Measurements from ENCODE around the gene CADM2. TPM values are rescaled to one million over a fixed set of nuclear protein-coding genes. Genes with fewer than 3 reads are reported as not detected.

Gene CADM2
- total RNA-seq, 4 donors from 2014 or later: 0.13 to 4.3 (median 4.1) TPM

DNA sequence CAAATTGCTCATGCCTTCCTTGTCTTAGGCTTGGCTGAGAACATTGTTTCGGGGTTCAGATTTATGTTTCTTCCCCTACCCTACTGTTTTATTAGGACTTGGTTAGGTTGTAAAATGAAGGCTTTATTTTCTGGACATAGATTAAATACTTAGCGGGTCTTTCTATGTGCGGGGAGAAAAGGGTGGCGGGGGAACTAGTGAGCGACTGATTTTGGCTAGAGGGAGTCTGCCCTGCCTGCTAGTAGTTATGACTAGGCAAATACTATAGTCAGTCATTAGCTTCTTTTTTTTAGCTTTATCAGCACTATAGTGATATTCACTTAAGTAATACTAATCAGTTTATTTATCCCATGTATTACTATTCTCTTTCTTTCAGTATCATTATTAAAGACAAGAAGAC, 3.6 kb downstream of the CADM2 start:
- no peak overlapping the region for H3K4me3 ChIP-seq (replicated peaks in 1 of 3)
- no peak for TF ChIP-seq POLR2A (IDR thresholded peaks at IDR 0.05)
- TF ChIP-seq, protein P1, sequence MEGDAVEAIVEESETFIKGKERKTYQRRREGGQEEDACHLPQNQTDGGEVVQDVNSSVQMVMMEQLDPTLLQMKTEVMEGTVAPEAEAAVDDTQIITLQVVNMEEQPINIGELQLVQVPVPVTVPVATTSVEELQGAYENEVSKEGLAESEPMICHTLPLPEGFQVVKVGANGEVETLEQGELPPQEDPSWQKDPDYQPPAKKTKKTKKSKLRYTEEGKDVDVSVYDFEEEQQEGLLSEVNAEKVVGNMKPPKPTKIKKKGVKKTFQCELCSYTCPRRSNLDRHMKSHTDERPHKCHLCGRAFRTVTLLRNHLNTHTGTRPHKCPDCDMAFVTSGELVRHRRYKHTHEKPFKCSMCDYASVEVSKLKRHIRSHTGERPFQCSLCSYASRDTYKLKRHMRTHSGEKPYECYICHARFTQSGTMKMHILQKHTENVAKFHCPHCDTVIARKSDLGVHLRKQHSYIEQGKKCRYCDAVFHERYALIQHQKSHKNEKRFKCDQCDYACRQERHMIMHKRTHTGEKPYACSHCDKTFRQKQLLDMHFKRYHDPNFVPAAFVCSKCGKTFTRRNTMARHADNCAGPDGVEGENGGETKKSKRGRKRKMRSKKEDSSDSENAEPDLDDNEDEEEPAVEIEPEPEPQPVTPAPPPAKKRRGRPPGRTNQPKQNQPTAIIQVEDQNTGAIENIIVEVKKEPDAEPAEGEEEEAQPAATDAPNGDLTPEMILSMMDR (IDR thresholded peaks at IDR 0.05): no peak
- no peaks in the 10 kb centered on the region for H3K36me3 ChIP-seq
- DNase-seq: no peak
- H3K27me3 ChIP-seq: no peaks in the 10 kb centered on the region
- H3K4me1 ChIP-seq: peaks cover 7 to 15% of the 10 kb centered on the region in 2 donors
- H3K9me3 ChIP-seq: no peaks in the 10 kb centered on the region
- H3K27ac ChIP-seq: no peak overlapping the region
- WGBS, 2 donors: 93% methylated on average over 5 of the region's 5 CpGs
- intact Hi-C loops (cut with DNase I): no loop called here

GRCh38 chr3:84963137-84963536, 4.3 kb downstream of the CADM2 start:
- Histone ChIP-seq H3K4me3 (replicated peaks in 1 of 3) (no peak overlapping the region), H3K4me1 (peaks cover 7 to 14% of the 10 kb centered on the region in 2 donors), H3K36me3 (no peaks in the 10 kb centered on the region), H3K9me3 (no peaks in the 10 kb centered on the region), H3K27me3 (no peaks in the 10 kb centered on the region), H3K27ac (no peak overlapping the region)
- 86 to 91% methylated on average over 2 of the region's 2 CpGs for WGBS, 2 donors
- no peak for DNase-seq
- intact Hi-C loops (cut with DNase I): no loop called here
- no peak for TF ChIP-seq POLR2A (IDR thresholded peaks at IDR 0.05)
- TF ChIP-seq, protein P1 (IDR thresholded peaks at IDR 0.05): no peak

- H3K4me1 ChIP-seq: no peaks in the 10 kb centered on the region
- H3K36me3 ChIP-seq: no peaks in the 10 kb centered on the region
- DNase-seq: no peak
- H3K4me3 ChIP-seq (replicated peaks in 1 of 3): no peak overlapping the region
- no peak for TF ChIP-seq POLR2A (IDR thresholded peaks at IDR 0.05)
- TF ChIP-seq, protein P1 (IDR thresholded peaks at IDR 0.05): no peak
- no peak overlapping the region for H3K27ac ChIP-seq
- intact Hi-C loops (cut with DNase I): no loop called here
- no peaks in the 10 kb centered on the region for H3K27me3 ChIP-seq
- H3K9me3 ChIP-seq: no peaks in the 10 kb centered on the region
- WGBS, 2 donors: 34 to 38% methylated on average over 1 of the region's 1 CpG
Observed at GRCh38 chr3:84965141-84965540, 6.4 kb downstream of the CADM2 start.

- TF ChIP-seq POLR2A (IDR thresholded peaks at IDR 0.05): no peak
- TF ChIP-seq, protein P1 (IDR thresholded peaks at IDR 0.05): no peak
- Histone ChIP-seq H3K27ac (no peak overlapping the region), H3K4me1 (no peaks in the 10 kb centered on the region), H3K9me3 (no peaks in the 10 kb centered on the region), H3K36me3 (no peaks in the 10 kb centered on the region), H3K4me3 (replicated peaks in 1 of 3) (no peak overlapping the region), H3K27me3 (no peaks in the 10 kb centered on the region)
- DNase-seq: no peak
- intact Hi-C loops (cut with DNase I): no loop called here
- WGBS, 2 donors: 36% methylated on average over 5 of the region's 5 CpGs
Observed at GRCh38 chr3:84967767-84968581, 9.2 kb downstream of the CADM2 start.

DNA sequence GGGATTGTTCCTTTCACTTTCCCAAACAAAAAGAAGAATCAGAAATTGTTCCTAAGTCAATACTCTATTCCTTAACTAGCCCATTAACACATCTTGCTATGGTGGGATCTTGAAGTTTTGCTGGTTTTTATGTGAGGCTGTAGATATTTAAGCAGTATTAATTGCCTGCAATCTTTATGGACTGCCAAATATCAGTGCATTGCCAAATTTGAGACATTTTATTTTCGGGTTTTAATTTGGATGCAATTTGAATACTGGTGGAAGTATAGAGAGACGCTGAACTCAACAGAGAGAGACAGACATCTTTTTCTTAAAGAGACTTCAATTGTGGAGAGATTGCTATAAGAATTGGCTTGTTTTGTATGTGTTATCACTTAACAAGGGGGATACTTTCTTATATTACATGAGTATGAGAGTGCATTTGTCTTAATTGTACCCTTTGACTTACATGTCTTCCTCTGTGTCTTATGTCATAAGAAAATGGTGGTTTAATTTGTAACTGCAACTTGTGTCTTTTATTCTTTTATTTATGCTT, 10.0 kb downstream of the CADM2 start:
- TF ChIP-seq, protein P1 (IDR thresholded peaks at IDR 0.05): no peak
- no peak for TF ChIP-seq POLR2A (IDR thresholded peaks at IDR 0.05)
- Histone ChIP-seq H3K36me3 (no peaks in the 10 kb centered on the region), H3K4me3 (replicated peaks in 1 of 3) (no peak overlapping the region), H3K4me1 (no peaks in the 10 kb centered on the region), H3K27ac (no peak overlapping the region), H3K27me3 (no peaks in the 10 kb centered on the region), H3K9me3 (no peaks in the 10 kb centered on the region)
- no peak for DNase-seq
- intact Hi-C loops (cut with DNase I): no loop called here
- WGBS, 2 donors: 85 to 89% methylated on average over 2 of the region's 2 CpGs

All from thyroid gland (tissue), 4 donors.